SU-DHL-6 (cell line): ENCODE results near the gene PREX1.

Experiments
- CTCF ChIP-seq: fragments of 200-600 bp; sonication (generic); IDR thresholded peaks from one replicate; pipeline ENCODE4 v1.5.1; 2017; ENCODE audit warnings: antibody characterized with exemption, mild to moderate bottlenecking, low read length, moderate library complexity; ENCODE audit not compliant: insufficient read depth, poor library complexity, severe bottlenecking
- EZH2phosphoT487 ChIP-seq: fragments of 200-600 bp; sonication (generic), shearing (Covaris generic); conservative IDR thresholded peaks from 2 replicates; pipeline ENCODE4 v1.6.1; 2018; ENCODE audit warnings: mild to moderate bottlenecking, antibody characterized with exemption, low read length, moderate library complexity, mixed read lengths

DNA sequence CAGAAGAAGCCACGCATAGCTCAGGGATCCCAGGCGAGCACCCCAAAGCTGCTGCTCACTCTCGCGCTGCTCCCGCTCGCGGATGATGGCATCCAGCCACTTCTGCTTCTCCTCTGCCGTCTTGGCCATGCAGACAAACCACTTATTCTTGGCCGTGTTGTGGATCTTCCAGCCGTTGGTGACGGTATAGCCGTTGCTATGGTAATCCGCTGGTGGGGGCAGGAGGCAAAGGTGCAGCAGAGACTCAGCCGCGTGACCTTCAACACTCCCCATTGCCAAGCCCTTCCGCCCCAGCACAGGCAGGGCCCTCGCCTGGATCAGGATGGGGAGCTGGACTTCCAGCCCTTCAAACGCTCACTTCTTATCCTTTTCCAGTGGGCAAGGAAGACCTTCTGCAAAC lies 136.9 kb downstream of the PREX1 start:
- TF ChIP-seq CTCF (no peak), EZH2phosphoT487 (no peak)
